HEK293T (cell line): Measurements from ENCODE around the gene RAPGEF1.

Source experiments
- ARNT ChIP-seq: fragments of 450-650 bp; IDR thresholded peaks from 2 replicates; pipeline ENCODE4 v1.6.1; 2017; ENCODE audit warnings: mild to moderate bottlenecking
- BHLHE40 ChIP-seq: fragments of 450-650 bp; IDR thresholded peaks from 2 replicates; pipeline ENCODE4 v1.6.1; 2016; ENCODE audit warnings: mild to moderate bottlenecking, moderate library complexity, borderline replicate concordance
- CTBP1 ChIP-seq: fragments of 450-650 bp; IDR thresholded peaks from 2 replicates; pipeline ENCODE4 v1.6.1; 2016; ENCODE audit warnings: borderline replicate concordance
- ELF4 ChIP-seq: fragments of 450-650 bp; IDR thresholded peaks from 2 replicates; pipeline ENCODE4 v1.6.1; 2017; ENCODE audit warnings: antibody characterized with exemption
- FOXA1 ChIP-seq: fragments of 450-650 bp; IDR thresholded peaks from 2 replicates; pipeline ENCODE4 v1.6.1; 2016; ENCODE audit warnings: mild to moderate bottlenecking
- FOXK2 ChIP-seq: fragments of 450-650 bp; IDR thresholded peaks from 2 replicates; pipeline ENCODE4 v1.6.1; 2016; ENCODE audit warnings: mild to moderate bottlenecking
- FOXM1 ChIP-seq: fragments of 450-650 bp; IDR thresholded peaks from 2 replicates; pipeline ENCODE4 v1.6.1; 2017; ENCODE audit warnings: mild to moderate bottlenecking, borderline replicate concordance
- HDGF ChIP-seq: fragments of 450-650 bp; IDR thresholded peaks from 2 replicates; pipeline ENCODE4 v1.6.1; 2017; ENCODE audit warnings: antibody characterized with exemption, borderline replicate concordance
- NFRKB ChIP-seq: fragments of 450-650 bp; IDR thresholded peaks from 2 replicates; pipeline ENCODE4 v1.6.1; 2016; ENCODE audit warnings: mild to moderate bottlenecking, moderate library complexity
- SP1 ChIP-seq: fragments of 450-650 bp; IDR thresholded peaks from 2 replicates; pipeline ENCODE4 v1.6.1; 2017
- SUZ12 ChIP-seq: fragments of 450-650 bp; IDR thresholded peaks from 2 replicates; pipeline ENCODE4 v1.6.1; 2016; ENCODE audit warnings: mild to moderate bottlenecking
- TARDBP ChIP-seq: fragments of 450-650 bp; IDR thresholded peaks from 2 replicates; pipeline ENCODE4 v1.6.1; 2016
- ZNF384 ChIP-seq: fragments of 450-650 bp; IDR thresholded peaks from 2 replicates; pipeline ENCODE4 v1.6.1; 2016
- TF ChIP-seq, protein P1 (sequence below): fragments of 450-650 bp; IDR thresholded peaks from 2 replicates; pipeline ENCODE4 v1.6.1; 2016

DNA sequence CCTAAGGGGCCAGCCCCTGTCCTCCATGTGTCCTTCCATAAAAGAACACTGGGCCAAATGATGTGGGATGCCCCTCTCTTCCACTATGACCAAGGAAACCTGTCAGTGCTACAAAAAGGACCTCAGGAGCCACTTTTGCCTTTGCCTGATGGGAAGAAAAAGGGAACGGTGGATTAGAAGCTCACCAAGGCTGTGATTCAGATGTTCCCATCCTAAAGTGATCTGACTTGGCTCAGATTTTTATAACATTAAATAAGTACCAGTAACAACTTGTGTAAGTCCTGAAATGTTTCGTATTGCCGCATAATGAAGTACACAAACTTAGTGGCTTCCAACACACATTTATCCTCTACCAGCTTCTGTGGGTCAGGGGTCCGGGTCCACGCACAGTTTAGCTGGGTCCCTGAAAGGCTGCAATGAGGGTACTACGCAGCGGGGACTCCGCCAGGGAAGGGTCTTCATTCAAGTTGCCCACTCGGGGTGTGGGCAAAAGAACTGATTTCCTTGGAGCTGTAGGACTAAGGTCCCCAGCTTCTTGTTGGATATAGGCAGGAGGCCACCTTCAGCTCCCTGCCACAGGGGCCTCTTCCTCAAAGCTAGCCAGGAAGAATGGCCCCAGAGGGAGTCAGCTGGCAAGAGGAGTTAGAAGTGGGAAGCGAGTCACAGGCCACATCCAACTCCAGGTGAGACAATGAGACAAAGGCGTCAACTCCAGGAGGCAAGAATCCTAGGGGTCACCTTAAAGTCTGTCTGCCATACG is 60.4 kb downstream of the RAPGEF1 start:
- TF ChIP-seq CTBP1, result no peak
- TF ChIP-seq ARNT, result no peak
- no peak for TF ChIP-seq SP1
- no peak for TF ChIP-seq BHLHE40
- no peak for TF ChIP-seq FOXA1
- no peak for TF ChIP-seq TARDBP
- TF ChIP-seq ELF4, result no peak
- TF ChIP-seq, protein P1, sequence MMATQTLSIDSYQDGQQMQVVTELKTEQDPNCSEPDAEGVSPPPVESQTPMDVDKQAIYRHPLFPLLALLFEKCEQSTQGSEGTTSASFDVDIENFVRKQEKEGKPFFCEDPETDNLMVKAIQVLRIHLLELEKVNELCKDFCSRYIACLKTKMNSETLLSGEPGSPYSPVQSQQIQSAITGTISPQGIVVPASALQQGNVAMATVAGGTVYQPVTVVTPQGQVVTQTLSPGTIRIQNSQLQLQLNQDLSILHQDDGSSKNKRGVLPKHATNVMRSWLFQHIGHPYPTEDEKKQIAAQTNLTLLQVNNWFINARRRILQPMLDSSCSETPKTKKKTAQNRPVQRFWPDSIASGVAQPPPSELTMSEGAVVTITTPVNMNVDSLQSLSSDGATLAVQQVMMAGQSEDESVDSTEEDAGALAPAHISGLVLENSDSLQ, result no peak
- no peak for TF ChIP-seq SUZ12
- TF ChIP-seq ZNF384, result no peak
- TF ChIP-seq FOXK2, result no peak
- no peak for TF ChIP-seq HDGF
- TF ChIP-seq FOXM1, result no peak
- TF ChIP-seq NFRKB, result no peak
